Fibroblast of peridontal ligament (primary cell): Measurements from ENCODE around the gene ARHGEF39.
"Not testable (repeated sequence)": the region's sequence is repeated elsewhere in the genome, so short reads cannot be mapped to it uniquely, and the experiment has no call there.

Experiments used
- DNase-seq: peaks from one replicate; pipeline ENCODE4 v3.0.0-alpha.2; 2010; ENCODE audit errors: extremely low read depth

The ARHGEF39 gene

DNA sequence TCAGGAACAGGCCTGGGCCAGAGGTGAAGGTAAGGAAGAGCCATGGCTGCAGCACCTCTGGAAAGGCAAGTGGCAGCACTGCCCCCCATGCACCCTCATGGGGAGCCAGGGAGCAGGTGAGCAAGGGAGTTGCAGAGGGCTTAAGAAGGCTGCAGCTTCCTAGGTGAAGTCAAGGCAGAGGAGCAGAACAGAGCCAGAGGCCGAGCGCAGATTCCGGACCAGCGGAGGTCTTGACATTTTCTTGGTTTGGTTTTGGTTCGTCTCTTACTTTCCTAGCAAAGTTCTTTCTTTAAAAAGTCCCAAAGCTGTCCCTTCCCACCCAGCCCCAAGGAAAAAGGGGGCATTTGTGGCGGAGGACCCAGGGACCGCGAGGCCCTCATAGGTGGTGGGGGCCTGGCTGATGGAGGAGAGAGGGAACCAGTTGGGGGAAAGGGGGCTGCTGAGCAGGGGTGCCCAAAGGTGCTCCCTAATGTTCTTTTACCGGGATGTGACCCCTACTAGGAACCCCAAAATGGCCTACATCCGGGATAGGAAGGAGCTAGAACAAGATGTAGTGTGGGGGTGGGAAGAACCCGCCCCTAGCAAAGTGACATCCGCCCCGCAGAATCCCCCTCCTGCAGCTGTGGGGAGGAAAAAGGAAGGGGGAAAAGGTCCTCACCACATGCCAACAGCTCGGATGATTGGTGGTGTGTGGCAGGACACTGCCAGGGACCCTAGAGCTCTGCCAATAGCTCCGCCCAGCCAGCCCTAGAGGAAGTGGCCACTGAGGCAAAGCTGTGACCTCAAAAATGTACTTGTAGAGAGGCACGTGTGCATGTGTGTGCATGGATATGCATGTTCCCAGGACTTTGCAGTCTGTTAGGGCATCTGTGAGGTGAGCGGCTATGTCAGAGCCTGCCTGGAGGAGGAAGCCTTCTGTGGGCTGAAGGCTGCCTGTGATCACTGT is 45.9 kb downstream of the ARHGEF39 start:
- no peak for DNase-seq

- DNase-seq = no peak
Observed at GRCh38 chr9:35618325-35618727, 46.7 kb downstream of the ARHGEF39 start, which contains the start of gene CD72. CD72 (minus strand) TSS chr9:35618413; CDS start chr9:35618303, 110 bp downstream.

- no peak for DNase-seq
Observed at GRCh38 chr9:35617548-35617947, 47.4 kb downstream of the ARHGEF39 start.

GRCh38 chr9:35616681-35617459 is 48.1 kb downstream of the ARHGEF39 start:
- peak; percentile 42 for DNase-seq

GRCh38 chr9:35615981-35616680 is 48.9 kb downstream of the ARHGEF39 start:
- DNase-seq = no peak

- no peak for DNase-seq
Observed at GRCh38 chr9:35612843-35613242, 52.2 kb downstream of the ARHGEF39 start.

- DNase-seq = not testable (repeated sequence)
Observed at GRCh38 chr9:35612066-35612465, 52.9 kb downstream of the ARHGEF39 start.

DNA sequence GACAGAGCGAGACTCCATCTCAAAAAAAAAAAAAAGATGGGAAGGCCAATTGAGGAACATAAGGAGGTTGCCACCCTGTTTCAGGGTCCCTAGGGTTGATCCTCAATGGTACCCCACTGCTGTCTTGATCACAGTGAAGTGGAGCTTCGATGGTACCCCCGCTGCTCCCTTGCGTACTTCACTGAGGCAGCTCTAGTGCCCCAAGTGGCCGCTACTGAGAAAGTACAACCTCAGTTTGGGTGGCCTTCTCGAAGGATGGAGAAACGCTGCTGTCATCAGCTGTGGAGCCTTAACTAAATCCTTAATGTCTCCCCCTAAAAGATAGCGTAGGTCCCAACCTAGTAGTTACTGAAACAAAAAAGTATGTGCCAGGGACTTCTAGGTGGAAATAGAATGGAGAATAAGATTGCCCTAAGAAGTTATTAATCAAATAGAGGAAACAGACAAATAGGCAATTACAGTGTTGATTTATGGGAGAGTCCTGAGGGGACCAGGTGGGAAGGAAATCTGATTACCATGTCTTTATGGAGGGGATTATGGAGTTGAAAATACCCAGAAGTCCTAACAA is 53.7 kb downstream of the ARHGEF39 start:
- DNase-seq = peak; percentile 39

GRCh38 chr9:35609820-35610163 is 55.2 kb downstream of the ARHGEF39 start:
- DNase-seq = no peak
